ENCODE data around the gene TMA16. TPM values are rescaled to one million over a fixed set of nuclear protein-coding genes. Genes with fewer than 3 reads are reported as not detected.

The TMA16 gene
- total and polyA plus RNA-seq, 2 donors from 2014 or later: 12.8 to 26.9 TPM

- TF ChIP-seq CTCF (IDR thresholded peaks at IDR 0.05; ENCODE audit: borderline replicate concordance, extremely low read depth, insufficient read depth): no peak
- H3K9me3 ChIP-seq (ENCODE audit: control insufficient read depth in 2 of 3, insufficient read depth in 1 of 3, low read length in 3 of 3): no peaks in the 10 kb centered on the region
- intact Hi-C loops (cut with DNase I): no loop called here
- H3K4me3 ChIP-seq (ENCODE audit: low read length in 3 of 3): no peak overlapping the region
- no peak overlapping the region for H3K9ac ChIP-seq (ENCODE audit: low read length in 3 of 3)
- no peaks in the 10 kb centered on the region for H3K36me3 ChIP-seq (ENCODE audit: control insufficient read depth in 2 of 3, insufficient read depth in 3 of 3, low read length in 3 of 3)
- H3K27ac ChIP-seq (ENCODE audit: low read depth in 2 of 2, low read length in 2 of 2): no peak overlapping the region
- H3K27me3 ChIP-seq (ENCODE audit: control insufficient read depth, insufficient read depth, low read length): no peaks in the 10 kb centered on the region
- FAIRE-seq (no peak), DNase-seq (no peak)
- no peaks in the 10 kb centered on the region for H3K4me1 ChIP-seq (ENCODE audit: control insufficient read depth in 2 of 3, insufficient read depth in 2 of 3, low read depth in 1 of 3, low read length in 3 of 3)
Measured at GRCh38 chr4:163486321-163486720, 8.2 kb upstream of the TMA16 start.

- Histone ChIP-seq H3K27me3 (ENCODE audit: control insufficient read depth, insufficient read depth, low read length) (no peaks in the 10 kb centered on the region), H3K36me3 (ENCODE audit: control insufficient read depth in 2 of 3, insufficient read depth in 3 of 3, low read length in 3 of 3) (no peaks in the 10 kb centered on the region), H3K4me1 (ENCODE audit: control insufficient read depth in 2 of 3, insufficient read depth in 2 of 3, low read depth in 1 of 3, low read length in 3 of 3) (no peaks in the 10 kb centered on the region), H3K9ac (ENCODE audit: low read length in 3 of 3) (no peak overlapping the region), H3K9me3 (ENCODE audit: control insufficient read depth in 2 of 3, insufficient read depth in 1 of 3, low read length in 3 of 3) (no peaks in the 10 kb centered on the region), H3K4me3 (ENCODE audit: low read length in 3 of 3) (no peak overlapping the region), H3K27ac (ENCODE audit: low read depth in 2 of 2, low read length in 2 of 2) (no peak overlapping the region)
- DNase-seq: no peak
- no peak for FAIRE-seq
- intact Hi-C loops (cut with DNase I): no loop called here
- no peak for TF ChIP-seq CTCF (IDR thresholded peaks at IDR 0.05; ENCODE audit: borderline replicate concordance, extremely low read depth, insufficient read depth)
Measured at GRCh38 chr4:163489929-163490328, 4.6 kb upstream of the TMA16 start.

- Histone ChIP-seq H3K9ac (ENCODE audit: low read length in 3 of 3) (no peak overlapping the region), H3K36me3 (ENCODE audit: control insufficient read depth in 2 of 3, insufficient read depth in 3 of 3, low read length in 3 of 3) (no peaks in the 10 kb centered on the region), H3K27ac (ENCODE audit: low read depth in 2 of 2, low read length in 2 of 2) (no peak overlapping the region), H3K4me3 (ENCODE audit: low read length in 3 of 3) (no peak overlapping the region), H3K4me1 (ENCODE audit: control insufficient read depth in 2 of 3, insufficient read depth in 2 of 3, low read depth in 1 of 3, low read length in 3 of 3) (peaks cover 0 to 3% (median 0%) of the 10 kb centered on the region in 3 donors), H3K9me3 (ENCODE audit: control insufficient read depth in 2 of 3, insufficient read depth in 1 of 3, low read length in 3 of 3) (no peaks in the 10 kb centered on the region), H3K27me3 (ENCODE audit: control insufficient read depth, insufficient read depth, low read length) (no peaks in the 10 kb centered on the region)
- no peak for FAIRE-seq
- intact Hi-C loops (cut with DNase I): no loop called here
- DNase-seq: no peak
- no peak for TF ChIP-seq CTCF (IDR thresholded peaks at IDR 0.05; ENCODE audit: borderline replicate concordance, extremely low read depth, insufficient read depth)
Measured at GRCh38 chr4:163492951-163493504, 1.5 kb upstream of the TMA16 start.
